ENCODE measurements around the gene PCNX3.
A peak's percentile ranks its signal among the peaks of the same experiment; 100 is the strongest.
"Not testable (repeated sequence)": the region's sequence is repeated elsewhere in the genome, so short reads cannot be mapped to it uniquely, and the experiment has no call there.

The PCNX3 gene

DNA sequence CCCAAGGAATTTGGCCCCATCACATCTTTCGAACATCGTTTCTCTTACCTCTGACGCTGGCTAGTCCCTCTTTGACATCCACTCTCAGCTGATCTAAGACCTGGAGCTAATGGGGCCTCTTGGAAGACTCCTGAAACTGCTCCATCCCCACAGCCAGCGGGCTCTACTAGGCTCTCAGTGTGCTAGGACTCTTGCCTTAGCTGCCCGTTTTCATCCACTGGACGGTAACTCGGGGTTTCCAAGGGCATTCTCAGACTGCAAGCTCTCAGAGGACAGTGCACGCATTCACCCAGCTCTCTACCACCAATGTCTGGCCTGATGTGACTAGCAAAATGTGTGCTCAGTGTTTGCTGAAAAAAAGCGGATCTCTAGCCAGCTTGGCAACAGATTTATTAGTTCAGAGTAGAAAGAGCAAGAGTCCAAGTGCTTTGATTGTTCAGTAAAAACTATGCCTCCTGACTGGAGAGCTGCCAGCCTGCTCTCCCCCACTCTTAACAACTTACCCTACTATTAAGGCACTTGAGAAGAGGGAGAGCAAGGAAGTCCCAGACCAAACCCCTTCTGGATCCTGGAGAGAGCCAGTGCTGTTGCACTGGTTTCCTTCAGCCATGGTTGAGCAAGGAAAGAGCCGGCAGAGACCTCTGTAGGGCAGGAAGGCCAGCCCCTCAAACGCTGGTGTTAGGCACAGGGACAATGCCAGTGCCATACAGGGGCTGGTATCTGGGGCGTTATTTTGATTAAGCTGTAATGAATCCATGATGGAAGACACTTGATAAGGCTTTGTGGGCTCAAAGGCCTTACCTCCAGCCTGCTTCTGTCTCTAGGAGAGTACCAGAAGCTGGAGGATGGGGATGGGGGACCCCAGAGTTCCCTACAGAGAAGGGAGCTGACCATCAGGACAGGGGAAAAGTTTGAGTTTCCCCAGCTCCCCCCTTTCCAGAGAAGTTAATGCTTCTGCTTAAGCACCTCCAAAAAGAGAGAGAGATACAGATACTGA lies 38.0 kb downstream of the PCNX3 start:
- Mint-ChIP-seq H3K4me1 (peaks cover 64% of the 10 kb centered on the region), H3K36me3 (ENCODE audit: insufficient read depth) (peaks cover 96% of the 10 kb centered on the region), H3K4me3 (peak overlapping the region; percentile 74), H3K9me3 (no peaks in the 10 kb centered on the region), H3K27ac (ENCODE audit: low read depth) (peak overlapping the region; percentile 94), H3K27me3 (no peaks in the 10 kb centered on the region)
- DNase-seq (ENCODE audit: low spot score in 2 of 2) = no peak
- no peak for ATAC-seq (replicated peaks; ENCODE audit: extremely low read depth, poor library complexity, severe bottlenecking)

DNA sequence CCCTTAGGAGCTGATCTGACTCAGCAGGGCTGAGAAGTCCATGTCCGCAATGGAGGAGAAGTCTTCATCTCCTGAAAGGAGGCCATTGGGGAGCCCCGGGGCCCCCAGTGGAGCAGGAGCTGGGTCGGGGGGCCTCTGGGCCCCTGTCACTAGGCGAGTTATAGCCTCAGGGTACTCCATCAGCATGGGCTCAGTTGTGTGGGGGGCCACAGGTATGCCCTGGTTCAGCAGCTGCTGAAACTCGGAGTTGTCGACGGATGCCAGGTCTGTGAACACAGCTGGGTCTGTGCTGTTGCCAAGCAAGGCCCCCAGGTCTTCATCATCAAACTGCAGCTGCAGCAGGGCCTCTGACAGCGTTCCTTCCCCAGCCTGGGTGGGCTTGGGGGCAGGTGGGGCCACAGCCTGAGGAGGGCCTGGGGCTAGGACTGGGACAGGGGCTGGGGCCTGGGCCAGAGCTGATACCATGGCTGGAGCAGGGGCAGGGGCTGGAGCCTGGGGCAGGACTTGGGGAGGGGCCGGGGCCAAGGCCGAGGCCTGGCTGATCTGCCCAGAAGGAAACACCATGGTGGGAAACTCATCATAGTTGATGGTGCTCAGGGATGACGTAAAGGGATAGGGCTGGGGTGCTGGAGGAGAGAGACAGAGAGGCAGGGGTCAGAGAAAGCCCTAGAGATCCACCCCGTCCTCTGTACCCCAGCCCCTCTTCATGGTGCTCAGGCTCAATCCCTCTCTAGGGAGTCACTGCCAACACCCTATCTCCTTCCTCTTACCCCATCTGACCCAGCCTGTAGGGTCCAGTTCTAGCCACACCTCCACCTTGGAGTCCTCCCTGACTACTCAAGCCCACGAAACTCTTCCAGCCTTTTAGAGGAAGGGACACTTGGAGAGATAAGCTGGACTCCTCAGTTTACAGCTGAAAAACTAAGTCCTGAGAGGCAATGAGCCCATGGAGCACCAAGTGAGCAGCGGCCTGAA lies 39.1 kb downstream of the PCNX3 start:
- H3K4me3 Mint-ChIP-seq = peak overlapping the region; percentile 12
- H3K27me3 Mint-ChIP-seq = no peaks in the 10 kb centered on the region
- ATAC-seq (replicated peaks; ENCODE audit: extremely low read depth, poor library complexity, severe bottlenecking) = no peak
- H3K9me3 Mint-ChIP-seq = no peaks in the 10 kb centered on the region
- H3K36me3 Mint-ChIP-seq (ENCODE audit: insufficient read depth) = peaks cover 96% of the 10 kb centered on the region
- H3K4me1 Mint-ChIP-seq = peaks cover 74% of the 10 kb centered on the region
- DNase-seq (ENCODE audit: low spot score in 2 of 2) = no peak
- peak overlapping the region; percentile 94 for H3K27ac Mint-ChIP-seq (ENCODE audit: low read depth)

DNA sequence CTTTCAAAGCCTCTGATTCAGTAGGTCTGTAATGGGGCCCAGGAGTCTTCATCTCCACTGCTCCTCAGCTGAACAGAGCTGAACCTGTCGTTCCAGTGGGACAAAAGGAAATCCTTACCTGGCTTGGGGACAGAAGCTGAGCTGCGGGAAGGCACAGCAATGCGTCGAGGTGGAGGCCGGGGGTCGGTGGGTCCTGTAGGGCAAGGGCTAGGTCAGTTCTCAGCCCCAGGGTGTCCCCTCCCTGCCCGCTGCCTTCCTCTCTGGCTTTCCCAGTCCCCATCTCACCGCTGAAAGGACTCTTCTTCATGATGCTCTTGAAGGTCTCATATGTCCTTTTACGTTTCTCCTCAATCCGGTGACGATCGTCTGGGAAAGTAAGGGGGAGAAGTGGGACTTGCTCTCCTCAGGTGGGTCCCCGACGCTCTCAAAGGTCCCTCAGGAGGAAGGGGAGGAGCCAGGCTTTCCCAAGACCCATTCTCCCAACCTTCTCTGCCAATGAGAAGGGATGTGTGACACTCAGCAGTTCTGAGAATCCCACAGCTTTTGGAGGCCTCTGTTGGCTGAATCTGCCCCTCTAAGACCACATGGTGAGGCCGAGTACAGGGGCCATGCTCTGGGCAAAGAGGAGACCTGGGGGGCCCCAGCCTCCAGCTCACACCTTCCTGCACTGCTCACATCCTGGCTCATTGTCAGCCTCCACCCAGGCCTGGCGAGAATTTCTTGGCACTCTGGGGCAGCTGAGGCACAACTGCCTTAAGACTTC lies 40.2 kb downstream of the PCNX3 start:
- ATAC-seq (replicated peaks; ENCODE audit: extremely low read depth, poor library complexity, severe bottlenecking) (no peak), DNase-seq (ENCODE audit: low spot score in 2 of 2) (no peak)
- Mint-ChIP-seq H3K4me3 (peak overlapping the region; percentile 12), H3K36me3 (ENCODE audit: insufficient read depth) (peaks cover 96% of the 10 kb centered on the region), H3K27me3 (no peaks in the 10 kb centered on the region), H3K27ac (ENCODE audit: low read depth) (peak overlapping the region; percentile 52), H3K4me1 (peaks cover 80% of the 10 kb centered on the region), H3K9me3 (no peaks in the 10 kb centered on the region)

DNA sequence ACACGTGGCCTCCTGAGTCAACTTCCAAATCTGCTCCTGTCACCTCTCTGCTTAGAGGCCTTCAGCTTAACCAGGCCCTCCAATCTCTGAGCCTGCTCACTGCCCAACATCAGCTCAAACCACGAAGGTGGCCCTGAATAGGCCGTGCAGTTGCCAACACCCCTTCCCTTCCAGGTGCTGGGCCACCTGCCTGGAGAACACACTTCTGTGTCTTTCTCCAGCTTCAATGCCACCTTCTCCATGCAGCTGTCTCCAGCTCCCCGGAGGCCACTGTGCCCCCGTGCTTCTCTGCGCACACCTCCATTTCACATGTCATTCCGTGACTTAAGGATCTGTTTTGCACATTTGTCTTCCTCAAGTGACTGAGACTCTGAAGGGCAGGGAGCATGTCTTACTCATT lies 41.9 kb downstream of the PCNX3 start:
- Mint-ChIP-seq H3K9me3 (no peaks in the 10 kb centered on the region), H3K27me3 (no peaks in the 10 kb centered on the region), H3K27ac (ENCODE audit: low read depth) (peak overlapping the region; percentile 14), H3K4me3 (peak overlapping the region; percentile 36), H3K36me3 (ENCODE audit: insufficient read depth) (peaks cover 86% of the 10 kb centered on the region), H3K4me1 (peaks cover 66% of the 10 kb centered on the region)
- ATAC-seq (replicated peaks; ENCODE audit: extremely low read depth, poor library complexity, severe bottlenecking) (no peak), DNase-seq (ENCODE audit: low spot score in 2 of 2) (no peak)

DNA sequence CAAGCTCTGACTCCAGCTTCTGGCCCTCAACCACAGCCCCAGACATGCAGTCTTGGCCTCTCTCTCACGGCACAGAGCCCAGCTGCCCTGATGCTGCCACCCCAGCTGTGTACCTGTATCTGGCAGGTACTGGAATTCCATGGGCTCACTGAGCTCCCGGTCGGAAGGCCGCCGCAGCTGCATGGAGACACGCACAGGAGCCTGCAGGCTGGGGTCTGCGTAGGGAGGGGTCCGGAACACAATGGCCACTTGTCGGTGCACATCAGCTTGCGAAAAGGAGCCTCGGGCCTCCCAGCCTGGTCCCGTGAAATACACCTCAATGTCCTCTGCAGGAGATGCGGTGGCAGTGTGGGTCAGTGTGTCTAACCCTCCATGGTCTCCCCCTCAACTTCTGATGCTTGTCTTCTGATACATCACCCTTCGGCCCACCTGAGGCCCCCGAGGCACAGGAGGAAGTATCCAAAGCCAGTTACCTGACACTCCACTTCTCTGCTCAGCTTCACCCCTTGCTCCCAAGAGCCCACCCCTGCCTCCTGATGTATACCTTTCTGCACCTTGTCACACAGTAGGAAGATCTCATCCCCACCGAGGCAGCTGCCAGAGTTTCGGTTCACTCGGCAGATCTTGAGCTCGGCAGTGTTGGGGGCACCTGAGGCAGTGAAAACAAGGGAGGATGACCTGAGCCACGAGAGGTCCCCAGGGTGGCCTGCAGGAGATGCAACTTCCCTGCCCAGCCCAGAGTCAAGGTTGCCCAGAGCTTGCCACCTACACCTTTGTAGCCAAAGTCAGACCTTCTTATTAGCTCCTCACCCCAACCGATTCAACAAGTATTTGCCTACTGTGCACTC lies 42.8 kb downstream of the PCNX3 start:
- Mint-ChIP-seq H3K36me3 (ENCODE audit: insufficient read depth) (peaks cover 76% of the 10 kb centered on the region), H3K27ac (ENCODE audit: low read depth) (peak overlapping the region; percentile 20), H3K27me3 (no peaks in the 10 kb centered on the region), H3K4me3 (peak overlapping the region; percentile 11), H3K4me1 (peaks cover 56% of the 10 kb centered on the region), H3K9me3 (no peaks in the 10 kb centered on the region)
- ATAC-seq (replicated peaks; ENCODE audit: extremely low read depth, poor library complexity, severe bottlenecking) = no peak
- no peak for DNase-seq (ENCODE audit: low spot score in 2 of 2)

DNA sequence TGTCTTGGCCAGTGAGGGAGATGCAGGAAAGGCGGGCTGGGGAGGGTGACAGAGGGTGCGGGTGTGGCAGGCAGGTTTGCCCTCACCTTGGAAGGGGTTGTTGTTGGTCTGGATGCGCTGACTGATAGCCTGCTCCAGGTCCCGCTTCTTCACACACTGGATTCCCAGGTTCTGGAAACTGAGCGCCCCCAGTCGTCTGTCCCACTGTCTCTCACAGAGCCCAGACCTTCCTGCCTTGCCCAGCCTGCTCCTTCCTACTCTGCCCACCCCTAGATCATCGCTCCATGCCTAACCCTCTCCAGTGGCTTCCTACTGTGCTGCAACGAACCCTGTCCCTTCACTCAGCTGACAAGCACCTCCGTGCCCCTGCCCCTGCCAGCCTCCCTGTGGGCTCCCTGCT lies 44.5 kb downstream of the PCNX3 start:
- DNase-seq (ENCODE audit: low spot score in 2 of 2) (no peak), ATAC-seq (replicated peaks; ENCODE audit: extremely low read depth, poor library complexity, severe bottlenecking) (no peak)
- no peaks in the 10 kb centered on the region for H3K9me3 Mint-ChIP-seq
- H3K36me3 Mint-ChIP-seq (ENCODE audit: insufficient read depth) = peaks cover 63% of the 10 kb centered on the region
- no peaks in the 10 kb centered on the region for H3K27me3 Mint-ChIP-seq
- peak overlapping the region; percentile 44 for H3K27ac Mint-ChIP-seq (ENCODE audit: low read depth)
- H3K4me3 Mint-ChIP-seq = no peak overlapping the region
- peaks cover 50% of the 10 kb centered on the region for H3K4me1 Mint-ChIP-seq

DNA sequence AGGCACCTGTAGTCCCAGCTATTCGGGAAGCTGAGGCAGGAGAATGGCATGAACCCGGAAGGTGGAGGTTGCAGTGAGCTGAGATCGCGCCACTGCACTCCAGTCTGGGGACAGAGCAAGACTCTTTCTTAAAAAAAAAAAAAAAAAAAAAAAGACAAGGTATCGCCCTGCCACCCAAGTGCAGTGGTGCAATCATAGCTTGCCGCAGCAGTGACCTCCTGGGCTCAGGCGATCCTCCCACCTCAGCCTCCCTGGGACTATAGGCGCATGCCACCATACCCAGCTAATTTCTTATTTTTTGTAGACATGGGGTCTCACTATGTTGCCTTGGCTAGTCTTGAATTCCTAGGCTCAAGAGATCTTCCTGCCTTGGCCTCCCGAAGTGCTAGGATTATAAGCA lies 45.3 kb downstream of the PCNX3 start:
- not testable (repeated sequence) for H3K9me3 Mint-ChIP-seq; ATAC-seq (replicated peaks; ENCODE audit: extremely low read depth, poor library complexity, severe bottlenecking); DNase-seq (ENCODE audit: low spot score in 2 of 2); H3K27me3 Mint-ChIP-seq
- H3K27ac Mint-ChIP-seq (ENCODE audit: low read depth) = peak overlapping the region; percentile 44
- peaks cover 54% of the 10 kb centered on the region for H3K36me3 Mint-ChIP-seq (ENCODE audit: insufficient read depth)
- H3K4me3 Mint-ChIP-seq = peak overlapping the region; percentile 84
- peaks cover 42% of the 10 kb centered on the region for H3K4me1 Mint-ChIP-seq

DNA sequence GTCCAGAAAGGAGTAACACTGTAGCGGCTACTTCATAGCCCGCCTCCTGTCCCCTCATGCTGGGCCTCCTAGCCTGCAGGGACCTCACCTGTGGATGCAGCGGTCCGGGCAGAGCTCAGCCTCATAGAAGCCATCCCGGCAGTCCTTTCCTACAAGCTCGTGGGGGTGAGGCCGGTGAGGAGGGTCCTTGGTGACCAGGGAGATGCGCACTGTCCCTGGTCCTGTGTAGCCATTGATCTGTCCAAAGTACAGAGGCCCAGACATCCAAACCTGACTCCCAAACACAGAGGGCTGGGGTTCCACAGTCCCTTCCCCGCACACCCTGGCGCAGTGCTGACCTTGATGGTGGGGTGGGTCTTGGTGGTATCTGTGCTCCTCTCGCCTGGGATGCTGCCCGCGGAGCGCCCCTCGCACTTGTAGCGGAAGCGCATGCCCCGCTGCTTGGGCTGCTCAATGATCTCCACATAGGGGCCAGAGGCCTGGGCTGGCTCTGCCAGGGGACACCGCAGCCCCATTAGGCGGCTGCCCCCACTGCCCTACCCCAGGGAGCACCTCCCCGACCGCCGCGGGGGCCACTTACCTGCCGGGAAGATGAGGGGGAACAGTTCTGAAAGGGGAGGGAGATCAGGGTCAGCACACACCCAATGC lies 46.1 kb downstream of the PCNX3 start:
- Mint-ChIP-seq H3K27me3 (no peaks in the 10 kb centered on the region), H3K4me1 (peaks cover 34% of the 10 kb centered on the region), H3K4me3 (peak overlapping the region; percentile 84), H3K27ac (ENCODE audit: low read depth) (peak overlapping the region; percentile 68), H3K36me3 (ENCODE audit: insufficient read depth) (peaks cover 46% of the 10 kb centered on the region), H3K9me3 (no peaks in the 10 kb centered on the region)
- DNase-seq (ENCODE audit: low spot score in 2 of 2) (no peak), ATAC-seq (replicated peaks; ENCODE audit: extremely low read depth, poor library complexity, severe bottlenecking) (no peak)

DNA sequence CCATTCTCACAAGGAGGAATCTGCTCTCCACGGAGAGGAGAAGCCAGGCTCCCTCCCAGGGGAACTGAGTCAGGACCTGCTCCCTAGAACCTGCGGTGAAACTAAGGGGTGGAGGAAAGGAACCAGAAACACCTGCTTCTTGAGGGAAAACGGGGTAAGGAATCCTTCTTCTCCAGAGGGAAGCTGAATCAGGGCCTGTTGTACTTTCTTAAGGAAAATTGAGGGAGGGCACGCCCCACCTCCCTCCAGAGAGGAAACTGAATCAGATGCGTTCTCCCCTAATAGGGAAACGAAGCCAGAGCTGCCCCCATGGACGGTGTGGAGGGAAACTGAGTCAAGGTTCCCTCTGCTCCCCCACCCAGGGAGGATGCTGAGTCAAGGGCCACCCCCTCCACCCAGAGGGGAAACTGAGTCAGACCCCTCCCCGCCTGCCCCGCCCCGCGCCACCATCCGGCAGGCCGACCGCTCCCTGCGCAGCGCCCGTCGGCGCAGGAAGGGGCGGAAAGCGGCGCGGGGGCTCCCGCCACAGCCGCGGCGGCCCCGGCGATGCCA lies 46.7 kb downstream of the PCNX3 start:
- Mint-ChIP-seq H3K27me3 (no peaks in the 10 kb centered on the region), H3K27ac (ENCODE audit: low read depth) (peak overlapping the region; percentile 68), H3K4me3 (peak overlapping the region; percentile 84), H3K4me1 (peaks cover 28% of the 10 kb centered on the region), H3K36me3 (ENCODE audit: insufficient read depth) (peaks cover 40% of the 10 kb centered on the region), H3K9me3 (no peaks in the 10 kb centered on the region)
- peak; percentile 21 for ATAC-seq (replicated peaks; ENCODE audit: extremely low read depth, poor library complexity, severe bottlenecking)
- no peak for DNase-seq (ENCODE audit: low spot score in 2 of 2)

DNA sequence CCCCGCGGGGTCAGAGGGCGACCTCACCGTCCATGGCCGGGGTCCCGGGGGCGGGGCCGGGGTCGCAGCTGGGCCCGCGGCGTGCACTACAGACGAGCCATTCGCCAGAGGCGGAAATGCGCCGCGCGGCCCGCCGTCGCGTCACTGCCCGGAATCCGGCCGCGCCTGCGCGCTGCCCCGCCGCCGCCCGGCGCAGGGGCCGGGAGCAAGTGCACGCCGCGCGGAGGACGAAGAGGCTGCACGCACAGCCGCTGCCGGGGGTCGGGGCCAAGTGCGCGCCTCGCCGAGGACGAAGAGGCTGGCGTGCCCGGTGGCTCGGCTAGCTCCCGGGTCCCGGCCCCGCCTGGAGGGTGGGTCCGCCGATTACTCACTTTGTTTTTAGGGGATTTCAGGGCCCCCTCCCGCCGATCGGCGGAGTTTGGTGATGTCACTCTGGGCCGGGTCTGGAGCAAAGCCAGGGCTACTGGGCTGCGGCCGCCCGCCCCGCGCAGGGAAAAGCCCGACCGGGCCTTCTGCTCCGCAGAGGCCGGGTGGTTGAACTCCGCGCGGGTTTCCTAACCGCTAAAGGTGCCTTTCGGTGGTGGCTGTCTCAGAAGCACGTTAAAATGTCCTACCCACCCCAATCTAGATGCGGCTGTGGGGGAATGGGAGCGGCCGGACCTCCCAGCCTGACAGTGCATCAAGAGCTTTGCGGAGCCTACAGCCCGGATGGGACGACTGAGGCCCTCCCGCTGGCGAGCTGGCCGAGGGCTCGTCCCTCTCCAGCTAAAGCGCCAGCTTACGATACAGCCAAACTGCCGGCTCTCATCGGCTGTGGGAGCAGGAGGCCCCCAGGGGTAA lies 47.4 kb downstream of the PCNX3 start, which contains the start of gene RELA:
TSS of gene RELA (minus strand) at position 118 of the 840 bp plus-strand sequence. CDS start at position 34, 84 bp downstream.
- Mint-ChIP-seq H3K4me1 (peaks cover 21% of the 10 kb centered on the region), H3K36me3 (ENCODE audit: insufficient read depth) (peaks cover 35% of the 10 kb centered on the region), H3K4me3 (peak within 1 kb of the TSS; percentile 84), H3K27ac (ENCODE audit: low read depth) (peak within 1 kb of the TSS; percentile 88), H3K9me3 (no peaks in the 10 kb centered on the region), H3K27me3 (no peaks in the 10 kb centered on the region)
- DNase-seq (ENCODE audit: low spot score in 2 of 2) (peak; percentile 79 to 85), ATAC-seq (replicated peaks; ENCODE audit: extremely low read depth, poor library complexity, severe bottlenecking) (peak; percentile 79)

All from central memory CD8-positive, alpha-beta T cell (primary cell).